NCI-H128 (cell line): ENCODE measurements around the gene SULT1A4.
"Not testable (repeated sequence)": the region's sequence is repeated elsewhere in the genome, so short reads cannot be mapped to it uniquely, and the experiment has no call there.

Experiments used
- DNase-seq: peaks from one replicate; lab custom pipeline; 2025; ENCODE audit not compliant: unreplicated experiment; lab: John Stamatoyannopoulos, UW

SULT1A4 gene

DNA sequence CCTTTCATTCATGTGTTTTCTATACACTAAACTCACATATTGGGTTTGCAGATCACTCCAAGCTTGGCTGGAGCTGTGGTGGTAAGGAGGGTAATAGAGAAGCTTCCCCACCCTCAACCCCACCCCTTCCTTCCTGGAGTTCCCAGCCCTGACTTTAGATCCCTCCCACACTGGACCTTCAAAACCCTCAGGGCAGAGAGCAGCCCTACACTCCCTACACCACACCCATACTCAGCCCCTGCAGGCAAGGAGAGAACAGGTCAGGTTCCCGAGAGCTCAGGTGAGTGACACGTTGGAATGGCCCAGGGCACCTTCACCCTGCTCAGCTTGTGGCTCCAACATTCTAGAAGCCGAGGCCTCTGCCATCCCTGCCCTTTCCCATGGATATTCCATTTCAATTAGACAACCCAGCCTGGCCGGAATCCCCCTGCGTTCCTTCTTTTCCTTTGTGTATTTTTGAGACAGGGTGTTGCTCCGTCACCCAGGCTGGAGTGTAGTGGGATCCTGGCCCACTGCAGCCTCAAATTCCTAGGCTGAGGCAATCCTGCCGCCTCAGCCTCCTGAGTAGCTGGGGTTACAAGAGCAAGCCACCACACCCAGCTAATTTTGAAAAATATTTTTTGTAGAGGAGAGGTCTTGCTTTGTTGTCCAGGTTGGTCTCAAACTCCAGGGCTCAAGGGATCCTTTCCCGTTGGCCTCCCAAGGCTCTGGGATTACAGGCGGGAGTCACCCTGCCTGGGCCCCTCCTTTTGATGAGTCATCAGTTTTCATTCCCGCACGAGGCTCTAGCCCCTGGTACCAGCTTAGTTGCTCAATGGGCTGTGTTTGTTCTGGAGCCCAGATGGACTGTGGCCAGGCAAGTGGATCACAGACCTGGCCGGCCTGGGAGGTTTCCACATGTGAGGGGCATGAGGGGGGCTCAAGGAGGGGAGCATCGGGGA is at the start of gene SULT1A4:
Gene SULT1A4, plus strand, starts transcription at position 208 of the 941 bp plus-strand sequence. CDS start 1,473 bp downstream, outside the sequence.
- not testable (repeated sequence) for DNase-seq

DNA sequence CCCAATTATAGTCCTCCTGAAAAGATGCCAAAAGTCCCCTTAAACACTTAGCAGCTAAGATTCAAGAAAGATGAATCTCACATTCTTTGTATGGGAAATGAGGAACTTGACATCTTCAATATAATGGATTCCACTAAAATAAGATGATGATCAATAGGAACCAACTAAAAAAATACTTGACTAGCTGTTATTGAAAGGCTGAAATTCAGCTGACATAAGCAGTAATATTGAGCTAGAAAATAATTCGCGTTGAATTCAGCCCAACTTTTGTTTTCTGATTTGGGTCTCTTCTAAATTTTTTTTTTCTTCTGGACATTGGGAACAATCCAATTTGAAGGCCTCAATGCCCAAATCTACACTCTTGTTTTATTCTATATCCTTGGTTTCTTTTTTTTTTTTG is 36.1 kb upstream of the SULT1A4 start:
- not testable (repeated sequence) for DNase-seq

- not testable (repeated sequence) for DNase-seq
These were observed 34.3 kb upstream of the SULT1A4 start for GRCh38 chr16:29425390-29425789.

GRCh38 chr16:29453754-29454153 is 6.0 kb upstream of the SULT1A4 start:
- DNase-seq: not testable (repeated sequence)

DNA sequence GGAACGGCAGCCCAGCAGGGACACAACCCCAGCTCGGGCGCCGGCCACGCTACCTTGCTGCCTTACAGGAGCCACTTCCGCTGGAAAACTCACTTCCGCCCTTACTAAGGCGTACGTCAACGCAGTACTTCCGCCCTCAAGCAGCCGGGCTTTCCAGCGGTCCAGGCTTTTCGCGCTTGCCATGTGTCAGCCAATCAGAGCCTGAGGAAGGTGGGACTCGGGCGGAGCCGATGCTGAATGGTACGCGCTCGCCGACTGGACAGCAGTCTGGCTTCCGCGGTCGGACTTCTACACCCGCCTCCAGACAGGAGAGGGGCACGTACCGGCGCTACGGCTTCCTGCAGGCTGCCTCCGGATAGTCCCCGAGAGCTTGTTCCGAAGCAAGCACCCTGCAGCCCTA is 5.4 kb upstream of the SULT1A4 start, which contains the start of the genes BOLA2 and SLX1B:
Gene BOLA2, minus strand, starts transcription at position 83 of the 400 bp plus-strand sequence. CDS start 98 bp downstream, outside the sequence.
Gene SLX1B, plus strand, starts transcription at position 265 of the 400 bp plus-strand sequence.
- not testable (repeated sequence) for DNase-seq

DNA sequence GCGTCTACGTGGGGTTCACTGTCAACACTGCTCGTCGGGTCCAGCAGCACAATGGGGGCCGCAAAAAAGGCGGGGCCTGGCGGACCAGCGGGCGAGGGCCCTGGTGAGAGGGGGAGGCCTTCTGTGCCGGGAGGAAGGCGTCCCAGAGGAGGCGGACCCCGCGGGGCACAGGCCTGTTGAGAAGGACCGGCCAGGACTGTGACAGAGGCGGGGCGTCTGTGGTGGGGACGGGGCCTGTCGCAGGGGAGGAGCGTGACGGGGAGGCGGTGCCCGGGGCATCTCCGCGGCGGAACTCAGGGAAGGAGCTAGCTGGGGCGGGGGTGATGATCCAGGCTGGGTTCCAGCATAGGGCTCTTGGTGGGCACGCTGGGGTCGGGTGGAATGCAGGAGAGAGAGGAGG is 4.9 kb upstream of the SULT1A4 start:
- DNase-seq: not testable (repeated sequence)

DNA sequence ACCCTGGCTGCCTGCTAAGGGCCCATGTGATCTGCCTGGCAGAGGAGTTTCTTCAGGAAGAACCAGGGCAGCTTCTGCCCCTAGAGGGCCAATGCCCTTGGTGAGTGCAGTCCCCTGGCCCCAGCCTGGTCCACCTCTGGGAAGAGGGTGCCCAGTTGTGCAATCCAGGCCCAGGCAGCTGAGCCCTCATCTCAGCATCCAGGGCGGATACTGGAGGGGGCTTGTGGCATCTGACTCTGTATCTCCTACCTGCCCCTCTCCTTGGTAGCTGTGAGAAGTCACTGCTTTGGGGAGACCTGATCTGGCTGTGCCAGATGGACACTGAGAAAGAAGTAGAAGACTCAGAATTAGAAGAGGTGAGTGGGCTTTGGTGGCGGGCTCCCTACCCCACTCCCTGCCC is 2.1 kb upstream of the SULT1A4 start:
- DNase-seq: not testable (repeated sequence)

DNA sequence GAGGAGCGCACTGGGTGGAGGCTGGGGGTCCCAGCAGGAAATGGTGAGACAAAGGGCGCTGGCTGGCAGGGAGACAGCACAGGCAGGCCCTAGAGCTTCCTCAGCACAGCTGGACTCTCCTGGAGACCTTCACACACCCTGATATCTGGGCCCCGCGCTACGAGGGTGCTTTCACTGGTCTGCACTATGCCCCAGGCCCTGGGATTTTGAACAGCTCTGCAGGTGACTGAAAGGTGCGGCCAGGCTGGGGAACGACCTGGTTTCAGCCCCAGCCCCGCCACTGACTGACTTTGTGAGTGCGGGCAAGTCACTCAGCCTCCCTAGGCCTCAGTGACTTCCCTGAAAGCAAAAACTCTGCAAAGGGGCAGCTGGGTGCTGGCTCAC is 926 bp downstream of the SULT1A4 start:
- DNase-seq: not testable (repeated sequence)

DNA sequence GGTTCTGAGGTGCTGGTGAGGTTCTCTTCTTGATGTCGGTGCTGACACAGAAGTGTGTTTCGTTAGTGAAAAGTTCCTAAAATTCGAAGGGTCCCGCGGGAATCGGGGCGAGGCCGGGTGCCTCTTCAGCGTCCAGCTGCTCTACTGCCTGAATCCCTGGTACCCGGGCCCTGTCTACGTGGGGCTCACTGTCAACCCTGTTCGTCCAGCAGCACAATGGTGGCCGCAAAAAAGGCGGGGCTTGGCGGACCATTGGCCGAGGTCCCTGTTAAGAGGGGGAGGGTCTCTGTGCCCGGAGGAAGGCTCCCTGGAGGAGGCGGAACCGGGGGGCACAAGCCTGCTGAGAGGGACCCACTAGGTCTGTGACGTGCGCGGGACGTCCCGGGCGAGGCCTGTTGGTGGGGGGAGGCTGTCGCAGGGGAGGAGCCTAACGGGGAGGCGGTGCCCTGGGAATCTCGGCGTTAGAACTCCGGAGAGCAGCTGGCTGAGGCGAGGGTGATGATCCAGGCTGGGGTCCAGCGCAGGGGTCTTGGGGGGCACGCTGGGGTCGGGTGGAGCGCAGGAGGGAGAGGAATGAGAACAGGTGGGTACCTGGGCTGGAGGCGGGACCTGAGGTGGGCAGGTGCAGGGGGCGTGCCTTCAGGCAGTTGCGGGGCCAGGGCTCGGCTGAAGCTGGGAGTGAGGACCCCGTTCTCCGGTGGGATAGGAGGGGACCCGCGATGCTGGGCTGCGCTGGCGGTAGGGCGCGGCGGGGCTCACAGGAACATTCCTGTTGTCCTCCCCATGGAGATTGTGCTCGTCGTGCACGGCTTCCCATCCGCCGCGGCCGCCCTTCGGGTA is 6.5 kb downstream of the SULT1A4 start:
- DNase-seq: not testable (repeated sequence)

DNA sequence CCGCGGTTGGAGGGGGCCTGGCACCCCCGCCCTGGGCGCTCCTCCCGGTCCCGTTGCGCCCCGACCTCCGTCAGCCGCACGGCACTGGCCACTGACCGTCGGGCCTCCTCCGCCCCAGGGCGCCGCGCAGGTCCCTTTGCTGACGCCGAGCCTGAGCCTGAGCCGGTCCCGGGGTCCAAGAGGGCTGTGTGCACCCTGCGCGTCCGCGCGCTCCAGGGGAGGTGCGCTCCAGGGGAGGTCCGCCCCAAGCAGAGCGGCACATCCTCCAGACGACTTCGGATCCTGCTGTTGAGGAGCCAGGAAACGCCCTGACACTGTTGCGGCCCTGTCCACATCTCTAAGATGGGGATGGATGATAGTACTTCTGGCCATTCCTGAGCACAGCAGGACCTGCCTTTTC is 7.2 kb downstream of the SULT1A4 start:
- not testable (repeated sequence) for DNase-seq

- DNase-seq: not testable (repeated sequence)
These were observed 8.1 kb downstream of the SULT1A4 start for GRCh38 chr16:29467654-29468366.

DNA sequence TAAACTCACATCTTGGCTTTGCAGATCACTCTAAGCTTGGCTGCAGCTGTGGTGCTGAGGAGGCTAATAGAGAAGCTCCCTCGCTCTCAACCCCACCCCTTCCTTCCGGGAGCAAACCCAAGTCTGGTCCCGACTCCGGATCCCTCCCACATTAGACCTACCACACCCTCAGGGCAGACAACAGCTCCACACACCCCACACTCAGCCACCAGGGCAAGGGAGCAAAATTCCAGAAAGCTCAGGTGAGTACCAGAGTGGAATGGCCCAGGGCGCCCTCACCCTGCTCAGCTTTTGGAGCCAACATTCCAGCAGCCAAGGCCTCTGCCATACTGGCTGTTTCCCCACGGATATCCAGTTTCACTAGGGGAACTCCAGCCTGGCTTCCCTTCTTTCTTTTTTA is 9.9 kb downstream of the SULT1A4 start:
- DNase-seq: not testable (repeated sequence)

DNA sequence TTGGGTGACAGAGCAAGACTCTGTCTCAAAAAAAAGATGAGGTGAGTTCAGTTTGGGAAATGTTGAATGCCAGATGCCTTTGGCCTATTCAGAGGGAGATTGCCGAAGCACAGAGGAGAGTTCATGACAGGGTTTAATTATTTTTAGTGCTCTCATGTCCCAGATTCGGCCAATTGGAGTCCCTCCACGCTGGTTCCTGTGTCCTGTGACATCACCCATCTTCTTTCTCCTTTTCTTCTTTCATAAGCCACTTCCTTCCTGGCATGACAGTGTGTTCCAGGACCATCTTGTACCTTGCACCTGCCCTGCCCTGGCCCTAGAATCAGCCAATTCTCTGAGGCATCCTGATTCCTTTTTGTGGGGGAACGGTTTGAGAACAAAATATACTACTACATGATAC is 12.4 kb downstream of the SULT1A4 start:
- DNase-seq: not testable (repeated sequence)

GRCh38 chr16:29482276-29482675 is 22.6 kb downstream of the SULT1A4 start:
- not testable (repeated sequence) for DNase-seq

GRCh38 chr16:29506308-29506707 is 46.6 kb downstream of the SULT1A4 start, which contains the start of gene NPIPB12:
Gene NPIPB12, minus strand, starts transcription at chr16:29506408.
- DNase-seq: not testable (repeated sequence)
